Epidermal melanocyte (primary cell): ENCODE results near the gene POTEC.
"Not testable (repeated sequence)": the region's sequence is repeated elsewhere in the genome, so short reads cannot be mapped to it uniquely, and the experiment has no call there.

Source experiments
- DNase-seq: peaks from one replicate; pipeline ENCODE4 v3.0.0; 2011; ENCODE audit warnings: low spot score; ENCODE audit not compliant: insufficient read length

POTEC gene

DNA sequence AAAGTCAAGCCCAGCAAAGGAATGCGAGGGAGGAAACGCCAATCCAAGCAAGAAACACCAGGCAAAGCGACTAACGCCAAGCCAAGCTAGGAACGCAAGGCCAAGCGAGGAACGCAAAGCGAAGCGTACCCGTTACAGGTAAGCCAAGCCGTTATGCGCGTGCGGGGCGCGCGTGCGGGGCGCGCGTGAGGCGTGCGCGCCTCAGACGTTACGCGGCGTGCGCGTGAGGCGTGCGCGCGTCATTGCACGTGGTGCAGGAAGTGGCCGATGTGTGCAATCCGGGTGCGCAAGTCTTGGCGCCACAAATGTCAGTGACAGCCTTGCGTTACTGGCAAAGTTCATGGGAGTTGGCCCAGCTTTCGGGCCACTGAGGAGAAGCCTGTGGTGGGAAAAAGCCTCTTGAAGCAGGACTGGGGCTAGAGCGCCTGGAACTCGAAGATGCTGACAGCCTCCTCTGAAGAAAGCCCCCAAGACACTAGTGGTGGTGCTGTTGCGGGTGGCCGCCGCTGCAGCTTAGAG, at the start of gene POTEC:
TSS of gene POTEC (minus strand) at position 155 of the 519 bp plus-strand sequence. CDS start 454 bp downstream, outside the sequence.
- DNase-seq: not testable (repeated sequence)

DNA sequence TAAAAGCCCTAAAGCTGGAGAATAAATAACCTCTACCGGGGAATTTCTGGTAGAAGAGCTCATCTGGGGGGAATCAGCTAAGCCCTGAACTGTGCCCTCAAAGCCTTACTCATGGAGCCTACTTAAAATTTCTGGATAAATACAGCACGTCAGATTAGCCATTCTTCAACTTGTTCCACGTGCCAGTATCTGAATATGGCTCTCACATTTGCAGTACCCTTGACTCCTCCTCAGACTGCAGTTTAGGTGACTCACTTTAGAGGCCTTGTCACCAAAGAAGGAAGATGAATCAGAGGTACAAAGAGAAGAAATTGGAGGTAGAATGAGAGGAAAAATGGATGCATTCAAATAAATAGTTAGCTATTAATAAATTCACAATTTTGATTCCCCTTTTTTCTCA, 34.6 kb upstream of the POTEC start:
- no peak for DNase-seq

DNA sequence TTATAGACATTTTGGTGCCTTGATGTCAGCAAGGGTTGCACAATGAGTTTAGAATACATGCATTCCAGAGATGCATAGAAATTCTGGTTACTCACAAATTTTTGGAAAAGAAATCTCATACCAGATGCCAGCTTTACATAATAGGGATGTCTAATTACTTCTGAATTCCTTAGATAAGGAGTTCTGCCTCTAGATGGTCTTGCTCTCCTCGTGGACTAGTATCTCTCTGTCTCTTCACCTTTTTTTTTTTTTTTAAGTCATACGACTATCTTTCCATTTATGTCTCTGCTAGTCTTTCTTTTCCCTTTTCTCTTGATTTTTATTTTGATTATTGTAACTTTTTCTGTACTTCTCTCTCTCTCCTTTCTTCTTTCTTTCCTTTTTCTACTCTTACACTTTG, 16.1 kb upstream of the POTEC start:
- DNase-seq: not testable (repeated sequence)

DNA sequence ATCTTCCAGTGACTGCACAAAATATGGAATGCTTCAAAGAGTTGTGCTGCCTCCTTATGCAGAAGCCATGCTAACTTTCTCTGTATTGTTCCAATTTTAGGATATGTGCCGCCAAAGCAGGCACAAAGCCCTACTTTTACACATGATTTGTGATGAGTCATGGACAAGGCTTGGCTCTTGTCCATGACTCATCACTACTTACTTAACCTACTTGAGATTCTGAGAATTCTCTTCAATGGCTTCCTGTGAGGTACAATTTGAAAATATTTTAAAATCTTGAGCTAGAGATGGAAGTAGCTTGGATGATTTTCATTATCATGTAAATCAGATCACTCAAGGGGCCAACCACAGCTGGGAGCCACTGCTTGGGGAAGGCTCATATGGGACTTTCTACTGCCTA, 11.7 kb downstream of the POTEC start:
- DNase-seq: not testable (repeated sequence)

DNA sequence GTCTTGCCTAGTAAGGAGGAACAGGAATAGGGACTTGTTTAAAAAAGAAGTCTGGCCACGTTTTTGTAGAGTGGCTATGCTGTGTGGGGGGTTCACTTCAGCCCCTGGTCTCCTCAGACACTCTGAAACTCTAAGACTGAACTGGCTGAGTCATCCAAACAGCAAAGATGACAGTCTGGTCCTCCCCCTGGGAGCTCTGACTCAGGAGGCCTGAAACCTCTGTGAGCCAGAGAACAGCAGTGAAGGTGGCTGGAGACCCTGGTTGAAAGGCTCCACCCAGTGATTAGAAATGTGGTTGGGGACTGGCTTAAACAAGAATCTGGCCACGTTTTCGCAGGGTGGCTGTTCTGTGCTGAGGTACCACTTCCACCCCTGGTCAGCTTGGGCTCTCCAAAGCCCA, 32.7 kb downstream of the POTEC start:
- DNase-seq: not testable (repeated sequence)

DNA sequence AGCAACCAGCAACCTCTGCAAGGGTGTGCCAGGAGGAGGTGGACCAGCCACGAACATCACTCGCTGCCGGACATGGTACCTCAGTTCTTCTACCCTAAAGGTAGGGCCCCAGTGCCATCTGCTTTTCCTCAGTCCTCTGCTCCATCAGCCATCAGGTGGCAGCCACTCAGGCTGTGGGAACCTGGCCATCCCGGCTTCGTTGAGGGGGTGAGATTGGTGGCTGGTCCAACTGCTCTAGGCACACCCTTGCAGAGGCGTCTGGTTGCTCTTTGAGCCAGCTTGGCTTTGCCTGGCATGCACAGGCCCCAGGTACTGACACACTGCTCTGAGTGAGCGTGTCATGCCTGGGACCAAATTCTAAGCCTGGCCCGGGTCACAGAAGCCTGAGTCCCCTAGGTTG, 39.7 kb downstream of the POTEC start:
- DNase-seq: not testable (repeated sequence)

DNA sequence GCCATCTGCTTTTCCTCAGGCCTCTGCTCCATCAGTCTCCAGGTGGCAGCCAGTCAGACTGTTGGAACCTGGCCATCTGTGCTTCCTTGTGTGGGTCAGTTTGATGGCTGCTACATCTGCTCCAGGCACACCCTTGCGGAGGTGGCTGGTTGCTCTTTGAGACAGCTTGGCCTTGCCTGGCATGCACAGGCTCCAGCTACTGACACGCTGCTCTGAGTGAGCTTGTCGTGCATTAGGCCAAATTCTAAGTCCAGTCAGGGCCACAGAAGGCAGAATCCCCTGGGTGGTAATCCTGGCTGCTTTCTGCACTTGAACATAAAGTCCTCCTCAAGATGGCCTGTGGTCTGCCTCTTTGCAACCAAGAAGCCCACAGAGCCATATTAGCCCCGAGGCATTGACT, 41.5 kb downstream of the POTEC start:
- DNase-seq: not testable (repeated sequence)

DNA sequence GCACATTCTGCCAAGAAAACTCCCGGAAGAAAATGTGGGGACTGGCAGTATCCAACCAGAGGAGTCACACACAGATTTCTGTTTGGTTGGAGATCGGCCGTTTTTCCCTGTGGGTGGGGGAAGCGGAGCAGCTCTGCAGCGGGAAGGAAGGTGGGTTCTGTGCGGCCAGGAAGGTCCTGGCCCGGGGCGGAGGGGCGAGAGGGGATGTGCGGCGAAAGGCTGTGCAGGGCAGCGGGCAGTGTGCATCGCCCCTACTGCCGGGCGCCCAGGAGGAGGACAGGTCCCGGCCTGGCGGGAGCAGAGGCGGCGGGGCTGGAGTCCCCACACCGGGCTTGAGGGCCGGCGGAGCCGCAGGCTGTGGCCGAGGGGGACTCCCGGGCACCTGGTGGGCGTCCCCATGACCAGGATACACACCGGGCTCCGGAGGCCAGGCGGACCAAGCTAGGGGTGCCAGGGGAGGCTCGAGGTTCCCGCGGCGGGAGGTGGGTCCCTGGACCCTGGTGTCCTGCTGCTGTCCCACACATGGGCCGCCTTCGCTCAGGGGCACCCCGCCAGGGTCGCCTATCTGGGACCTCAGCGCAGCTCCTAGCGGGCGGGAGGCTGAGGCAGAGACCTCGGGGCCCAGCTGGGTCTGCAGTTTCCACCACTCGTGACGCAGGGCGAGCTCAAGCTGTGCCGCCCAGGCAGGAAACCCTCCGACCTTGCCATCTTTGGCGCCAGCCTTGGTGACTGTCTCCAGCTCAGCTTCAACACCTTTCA, 54.0 kb downstream of the POTEC start:
- not testable (repeated sequence) for DNase-seq

DNA sequence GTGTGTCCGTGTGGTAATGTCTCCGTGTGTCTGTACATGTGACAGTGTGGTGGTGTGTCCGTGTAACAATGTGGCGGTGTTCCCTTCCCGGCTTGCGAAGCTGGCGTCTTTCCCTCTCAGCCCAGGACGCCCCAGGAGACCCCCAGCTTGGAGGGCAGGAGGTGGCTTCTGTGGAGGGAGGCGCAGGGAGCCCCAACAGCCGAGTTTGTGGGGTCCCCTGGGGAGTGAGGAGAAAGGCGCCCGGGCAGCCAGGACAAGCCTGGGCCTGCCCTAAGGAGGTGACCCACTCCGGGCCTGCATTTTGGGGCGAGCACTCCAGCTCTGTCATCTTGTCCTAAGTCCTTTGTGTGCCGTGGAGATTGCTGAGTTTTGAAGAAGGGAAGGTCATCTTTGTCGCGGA, 54.6 kb downstream of the POTEC start:
- DNase-seq: not testable (repeated sequence)

DNA sequence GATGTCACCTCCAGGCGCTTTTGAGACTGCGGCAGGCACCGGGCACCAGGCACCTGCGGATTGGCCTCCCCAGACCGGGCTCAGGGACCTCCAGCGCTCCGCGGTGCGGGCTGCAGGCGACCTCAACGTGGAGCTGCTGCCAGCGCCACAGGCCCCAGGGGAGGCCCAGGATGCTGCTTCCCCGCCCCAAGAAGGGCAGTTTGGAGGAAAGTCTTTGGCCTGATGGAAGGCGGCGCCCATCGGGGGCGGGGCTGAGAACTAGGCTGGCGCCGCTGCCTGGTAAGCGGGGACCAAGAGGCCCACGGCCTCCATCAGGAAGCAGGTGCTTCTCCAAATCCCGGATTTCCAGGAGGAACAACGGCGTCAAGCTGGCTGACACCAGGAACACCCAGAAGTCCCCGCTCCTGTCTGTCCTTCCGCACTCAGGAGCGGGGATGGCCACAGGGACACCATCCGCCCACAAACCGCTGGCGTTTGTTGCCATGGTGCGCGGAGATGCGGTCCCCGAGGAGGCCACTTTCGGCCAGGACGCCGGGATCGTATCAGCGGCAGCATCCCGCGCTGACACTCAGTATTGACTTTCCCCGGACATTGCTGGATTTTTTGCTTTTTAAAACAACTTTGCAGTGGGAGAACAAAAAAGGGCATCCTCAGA, 56.3 kb downstream of the POTEC start:
- not testable (repeated sequence) for DNase-seq

DNA sequence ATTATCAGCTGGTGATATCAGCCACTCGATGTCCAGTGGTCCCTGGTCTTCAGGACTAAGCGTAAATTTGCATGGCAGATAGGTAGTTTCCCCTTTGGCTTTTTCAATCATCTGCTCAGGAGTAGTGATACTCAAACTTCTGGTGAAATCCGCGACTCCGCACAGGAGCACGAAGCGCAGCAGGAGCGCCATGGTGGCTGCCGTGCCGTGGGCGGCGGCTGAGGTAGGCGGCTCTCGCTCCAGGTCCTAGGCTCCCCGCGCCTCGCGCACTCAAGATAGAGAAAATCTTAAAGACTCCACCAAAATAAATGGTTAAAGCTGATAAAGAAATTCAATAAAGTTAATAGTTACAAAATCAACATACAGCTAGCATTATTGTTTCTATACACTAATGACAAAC, 64.3 kb downstream of the POTEC start:
- not testable (repeated sequence) for DNase-seq

DNA sequence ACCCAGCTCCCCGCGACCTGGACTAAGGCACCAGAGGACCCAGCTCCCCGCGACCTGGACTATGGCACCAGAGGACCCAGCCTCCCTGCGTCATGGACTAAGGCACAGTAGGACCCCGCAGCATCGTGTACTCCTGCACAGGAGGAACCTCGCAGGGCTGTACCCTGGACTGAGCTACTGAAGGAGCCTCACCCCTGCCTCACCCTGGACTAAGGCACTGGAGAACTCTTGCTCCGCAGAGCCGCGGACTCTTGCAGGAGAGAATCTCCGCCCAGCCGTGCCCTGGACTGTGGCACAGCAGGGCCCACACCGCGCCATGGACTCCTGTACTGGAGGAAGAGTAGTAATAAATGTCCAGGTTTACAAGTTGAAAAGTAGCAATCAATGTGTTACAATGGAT, 67.9 kb downstream of the POTEC start:
- not testable (repeated sequence) for DNase-seq

DNA sequence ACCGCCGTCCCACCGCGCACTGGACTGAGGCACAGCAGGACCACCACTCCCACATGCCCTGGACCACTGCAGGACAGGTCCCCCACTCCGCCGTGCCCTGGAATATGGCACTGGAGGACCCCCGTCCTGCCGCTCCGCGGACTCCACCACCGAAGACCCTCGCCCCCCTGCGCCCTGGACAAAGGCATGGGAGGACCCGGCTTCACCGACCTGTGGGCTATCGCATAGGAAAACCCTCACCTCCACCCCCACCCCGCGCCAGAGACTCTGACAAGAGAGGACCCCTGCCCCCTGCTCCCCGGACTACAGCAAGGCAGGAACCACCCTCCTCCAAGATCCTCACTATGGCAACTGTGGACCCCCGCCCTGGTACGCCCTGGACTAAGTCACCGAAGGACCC, 68.6 kb downstream of the POTEC start:
- not testable (repeated sequence) for DNase-seq

DNA sequence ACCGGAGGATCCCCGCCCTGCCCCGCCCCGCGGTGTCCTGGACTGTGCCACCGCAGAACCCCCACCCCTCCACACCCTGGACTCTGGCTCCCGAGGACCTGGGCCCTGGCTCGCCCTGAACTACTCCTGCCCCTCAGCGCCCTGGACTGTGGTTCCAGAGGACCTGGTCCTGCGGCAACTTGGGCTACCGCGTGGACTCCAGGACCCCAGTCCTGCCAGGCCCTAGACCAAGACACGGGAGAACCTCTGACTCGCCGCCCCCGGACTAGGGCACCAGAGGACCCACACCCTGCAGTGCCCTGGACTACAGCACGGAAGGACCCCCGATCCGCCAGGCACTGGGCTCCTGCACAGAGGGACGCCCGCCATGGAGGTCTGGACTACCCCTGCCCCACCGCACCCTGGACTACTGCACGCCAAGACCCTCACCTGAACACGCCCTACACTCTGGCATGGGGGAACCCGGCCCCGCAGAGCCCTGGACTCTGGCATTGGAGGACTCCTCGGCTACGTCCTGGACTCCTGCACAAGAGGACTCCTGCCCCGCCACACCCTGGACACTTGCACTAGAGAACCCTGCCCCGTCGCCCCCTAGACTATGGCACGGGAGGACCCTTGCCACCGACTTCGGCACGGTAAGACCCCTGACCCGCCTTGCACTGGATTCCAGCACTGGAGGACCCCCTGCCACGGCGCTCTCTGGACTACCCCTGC, 69.2 kb downstream of the POTEC start:
- DNase-seq: not testable (repeated sequence)

DNA sequence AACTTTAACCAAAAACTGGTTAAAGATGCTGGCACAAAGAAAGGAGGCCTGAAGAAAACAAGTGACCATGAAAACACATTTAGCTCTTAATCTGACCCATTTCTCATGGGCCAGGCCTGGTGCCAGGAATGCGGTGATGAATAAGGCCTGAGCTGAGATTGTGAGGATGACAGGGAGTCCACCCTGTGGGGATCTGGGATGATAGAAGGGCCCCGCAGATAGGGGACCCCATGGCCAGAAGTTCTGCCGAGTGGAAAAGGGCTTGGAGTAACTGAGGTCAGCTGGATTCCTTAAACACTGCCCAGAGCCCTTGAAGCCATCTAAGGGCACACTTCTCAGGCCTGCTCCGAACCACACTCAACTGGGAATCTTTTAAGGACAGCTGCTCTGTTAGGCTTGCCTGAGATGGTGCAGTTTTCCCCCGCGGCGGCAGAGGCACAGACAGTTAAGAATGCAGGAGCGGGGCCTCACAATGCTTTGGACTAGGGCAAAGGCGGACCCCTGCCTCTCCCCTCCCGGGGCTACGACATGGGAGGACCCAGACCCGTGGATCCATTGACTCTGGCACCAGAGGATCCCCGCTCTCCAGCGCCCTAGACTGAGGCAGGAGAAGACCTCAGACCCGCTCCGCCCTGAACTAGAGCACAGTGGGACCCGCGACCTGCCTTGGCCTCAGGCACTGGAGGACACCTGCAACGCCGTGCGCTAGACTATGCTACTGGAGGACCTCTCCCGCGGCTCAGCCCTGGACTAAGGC, 70.0 kb downstream of the POTEC start:
- DNase-seq: not testable (repeated sequence)

DNA sequence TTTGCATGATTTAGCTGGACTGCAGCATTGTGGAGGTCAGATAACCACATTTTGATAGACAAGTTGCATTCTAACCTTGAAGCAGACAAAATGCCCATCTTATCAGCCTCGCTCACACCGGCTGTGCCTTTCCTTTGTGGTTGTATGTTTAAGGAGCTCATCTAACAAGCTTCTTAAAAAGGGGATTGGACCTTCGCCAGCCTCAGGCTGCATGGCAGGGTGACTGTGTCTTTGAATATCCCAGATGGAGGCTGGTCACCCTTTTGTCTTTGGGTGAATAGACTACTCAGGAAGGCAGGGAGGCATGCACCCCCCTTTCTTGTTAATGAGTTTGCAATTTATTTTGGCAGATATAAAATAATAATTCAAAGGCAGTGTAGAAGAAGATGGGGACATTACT, 72.1 kb downstream of the POTEC start:
- DNase-seq: not testable (repeated sequence)

DNA sequence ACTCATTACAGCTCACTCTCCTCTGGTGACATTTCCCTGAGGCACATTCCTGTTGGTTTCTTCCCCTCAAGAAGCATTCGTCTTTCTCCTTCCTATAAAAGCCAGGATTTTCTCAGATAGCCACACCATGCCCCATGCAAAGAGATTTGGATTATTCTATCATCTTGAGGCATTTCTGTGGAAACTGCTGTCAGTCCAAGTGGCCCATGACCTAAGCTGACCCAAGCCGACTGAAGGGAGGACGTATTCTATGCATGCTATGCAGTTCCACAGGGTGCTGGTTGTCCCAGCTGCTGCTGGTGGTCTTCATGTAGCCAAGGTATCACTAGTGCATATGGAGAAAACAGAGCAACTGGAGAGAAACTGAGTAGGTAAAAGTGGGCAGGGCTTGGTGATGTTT, 73.0 kb downstream of the POTEC start:
- not testable (repeated sequence) for DNase-seq

DNA sequence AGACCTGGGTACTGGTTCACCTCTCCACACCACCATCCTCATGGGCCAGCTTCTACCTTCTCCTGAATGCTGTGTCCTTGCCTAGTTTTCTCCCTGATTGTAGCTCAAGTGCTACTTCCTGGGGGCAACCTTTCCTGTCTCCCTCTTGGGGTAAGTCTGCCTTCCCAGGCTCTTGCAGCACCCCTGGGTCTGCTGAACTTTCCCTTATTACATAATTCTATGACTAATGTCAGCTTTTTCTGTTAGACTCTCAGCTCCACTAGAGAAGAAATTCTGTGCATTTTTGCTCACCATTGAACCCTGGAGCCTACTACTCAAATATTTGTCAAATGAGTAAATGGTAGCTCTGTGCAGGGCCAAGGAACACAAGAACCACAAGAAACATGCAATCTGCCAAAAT, 73.4 kb downstream of the POTEC start:
- DNase-seq: not testable (repeated sequence)

DNA sequence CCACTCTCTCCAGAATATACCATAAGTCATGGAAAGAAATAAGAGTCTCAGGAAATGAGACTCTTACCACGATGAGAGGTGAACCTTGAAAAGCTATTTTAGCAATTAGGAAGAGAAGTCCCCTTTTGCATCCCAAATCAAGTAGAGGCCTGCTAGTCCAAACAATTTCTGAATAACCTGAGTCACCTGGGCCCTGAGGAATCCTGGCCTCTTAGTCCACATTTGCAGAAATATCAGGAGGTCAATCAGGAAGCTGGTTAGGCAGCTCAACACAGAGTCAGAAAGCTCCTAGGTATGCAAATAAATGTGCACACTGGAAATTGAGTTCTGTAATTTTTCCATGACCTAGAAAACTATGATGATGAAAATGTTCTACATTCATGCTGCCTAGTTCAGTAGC, 77.4 kb downstream of the POTEC start:
- not testable (repeated sequence) for DNase-seq
